ENCODE results near the gene PYGO2.

Gene PYGO2

GRCh38 chr1:154969246-154969645 lies 7.7 kb upstream of the PYGO2 start:
- Histone ChIP-seq H3K79me2 (ENCODE audit: control insufficient read depth, insufficient read depth, low read length, unreplicated experiment) (peaks cover 50% of the 10 kb centered on the region), H3K27me3 (ENCODE audit: insufficient read depth, low read length) (no peaks in the 10 kb centered on the region), H2AFZ (ENCODE audit: low read length, unreplicated experiment) (no peak overlapping the region), H3K36me3 (ENCODE audit: insufficient read depth, low read length) (peaks cover 3% of the 10 kb centered on the region; the same call in 1 of the 2 replicates), H3K4me3 (ENCODE audit: low read depth, low read length) (peak overlapping the region; percentile 90), H3K27ac (ENCODE audit: low read depth, low read length) (peak overlapping the region; percentile 97), H3K4me1 (ENCODE audit: control insufficient read depth, insufficient read depth, low read length, unreplicated experiment) (peaks cover 50% of the 10 kb centered on the region)

GRCh38 chr1:154968731-154969130 lies 7.1 kb upstream of the PYGO2 start:
- no peaks in the 10 kb centered on the region for H3K27me3 ChIP-seq (ENCODE audit: insufficient read depth, low read length)
- H3K4me3 ChIP-seq (ENCODE audit: low read depth, low read length), result peak overlapping the region; percentile 90
- peak overlapping the region; percentile 97 for H3K27ac ChIP-seq (ENCODE audit: low read depth, low read length)
- H2AFZ ChIP-seq (ENCODE audit: low read length, unreplicated experiment), result no peak overlapping the region
- H3K36me3 ChIP-seq (ENCODE audit: insufficient read depth, low read length), result peaks cover 3% of the 10 kb centered on the region; the same call in 1 of the 2 replicates
- peaks cover 53% of the 10 kb centered on the region for H3K4me1 ChIP-seq (ENCODE audit: control insufficient read depth, insufficient read depth, low read length, unreplicated experiment)
- H3K79me2 ChIP-seq (ENCODE audit: control insufficient read depth, insufficient read depth, low read length, unreplicated experiment), result peaks cover 50% of the 10 kb centered on the region

- peaks cover 50% of the 10 kb centered on the region for H3K79me2 ChIP-seq (ENCODE audit: control insufficient read depth, insufficient read depth, low read length, unreplicated experiment)
- H2AFZ ChIP-seq (ENCODE audit: low read length, unreplicated experiment), result no peak overlapping the region
- H3K4me3 ChIP-seq (ENCODE audit: low read depth, low read length), result peak overlapping the region; percentile 90; the same call in 1 of the 2 replicates
- H3K27me3 ChIP-seq (ENCODE audit: insufficient read depth, low read length), result no peaks in the 10 kb centered on the region
- H3K4me1 ChIP-seq (ENCODE audit: control insufficient read depth, insufficient read depth, low read length, unreplicated experiment), result peaks cover 61% of the 10 kb centered on the region
- peaks cover 3% of the 10 kb centered on the region; the same call in 1 of the 2 replicates for H3K36me3 ChIP-seq (ENCODE audit: insufficient read depth, low read length)
- H3K27ac ChIP-seq (ENCODE audit: low read depth, low read length), result peak overlapping the region; percentile 31
Measured at GRCh38 chr1:154967331-154967950, 5.9 kb upstream of the PYGO2 start.

- Histone ChIP-seq H3K4me3 (ENCODE audit: low read depth, low read length) (no peak overlapping the region), H3K4me1 (ENCODE audit: control insufficient read depth, insufficient read depth, low read length, unreplicated experiment) (peaks cover 51% of the 10 kb centered on the region), H3K36me3 (ENCODE audit: insufficient read depth, low read length) (peaks cover 3% of the 10 kb centered on the region; the same call in 1 of the 2 replicates), H2AFZ (ENCODE audit: low read length, unreplicated experiment) (no peak overlapping the region), H3K79me2 (ENCODE audit: control insufficient read depth, insufficient read depth, low read length, unreplicated experiment) (peaks cover 50% of the 10 kb centered on the region), H3K27ac (ENCODE audit: low read depth, low read length) (no peak overlapping the region), H3K27me3 (ENCODE audit: insufficient read depth, low read length) (no peaks in the 10 kb centered on the region)
Measured at GRCh38 chr1:154966111-154966510, 4.5 kb upstream of the PYGO2 start.

- Histone ChIP-seq H3K27me3 (ENCODE audit: insufficient read depth, low read length) (no peaks in the 10 kb centered on the region), H3K4me1 (ENCODE audit: control insufficient read depth, insufficient read depth, low read length, unreplicated experiment) (peaks cover 50% of the 10 kb centered on the region)
Measured at GRCh38 chr1:154964359-154964758, 2.8 kb upstream of the PYGO2 start.

GRCh38 chr1:154963643-154964042 lies 2.1 kb upstream of the PYGO2 start:
- H3K79me2 ChIP-seq (ENCODE audit: control insufficient read depth, insufficient read depth, low read length, unreplicated experiment), result peaks cover 36% of the 10 kb centered on the region
- H3K36me3 ChIP-seq (ENCODE audit: insufficient read depth, low read length), result peaks cover 3% of the 10 kb centered on the region; the same call in 1 of the 2 replicates
- H3K4me3 ChIP-seq (ENCODE audit: low read depth, low read length), result no peak overlapping the region
- no peak overlapping the region for H3K27ac ChIP-seq (ENCODE audit: low read depth, low read length)
- H3K4me1 ChIP-seq (ENCODE audit: control insufficient read depth, insufficient read depth, low read length, unreplicated experiment), result peaks cover 49% of the 10 kb centered on the region
- no peak overlapping the region for H2AFZ ChIP-seq (ENCODE audit: low read length, unreplicated experiment)
- no peaks in the 10 kb centered on the region for H3K27me3 ChIP-seq (ENCODE audit: insufficient read depth, low read length)

More at GRCh38 chr1:154964359-154964758, 2.8 kb upstream of the PYGO2 start:
- Histone ChIP-seq H3K27ac (ENCODE audit: low read depth, low read length) (peak overlapping the region; percentile 15; the same call in 1 of the 2 replicates), H3K4me3 (ENCODE audit: low read depth, low read length) (no peak overlapping the region), H3K79me2 (ENCODE audit: control insufficient read depth, insufficient read depth, low read length, unreplicated experiment) (peaks cover 43% of the 10 kb centered on the region), H3K36me3 (ENCODE audit: insufficient read depth, low read length) (peaks cover 3% of the 10 kb centered on the region; the same call in 1 of the 2 replicates), H2AFZ (ENCODE audit: low read length, unreplicated experiment) (no peak overlapping the region)

GRCh38 chr1:154962795-154963330 lies 1.3 kb upstream of the PYGO2 start:
- no peak overlapping the region for H2AFZ ChIP-seq (ENCODE audit: low read length, unreplicated experiment)
- H3K27ac ChIP-seq (ENCODE audit: low read depth, low read length), result no peak overlapping the region
- H3K79me2 ChIP-seq (ENCODE audit: control insufficient read depth, insufficient read depth, low read length, unreplicated experiment), result peaks cover 28% of the 10 kb centered on the region

GRCh38 chr1:154962156-154962749 lies 671 bp upstream of the PYGO2 start:
- Histone ChIP-seq H3K27ac (ENCODE audit: low read depth, low read length) (peak overlapping the region; percentile 80), H3K79me2 (ENCODE audit: control insufficient read depth, insufficient read depth, low read length, unreplicated experiment) (peaks cover 22% of the 10 kb centered on the region), H3K36me3 (ENCODE audit: insufficient read depth, low read length) (peaks cover 3% of the 10 kb centered on the region; the same call in 1 of the 2 replicates), H3K4me3 (ENCODE audit: low read depth, low read length) (peak overlapping the region; percentile 83), H3K27me3 (ENCODE audit: insufficient read depth, low read length) (no peaks in the 10 kb centered on the region), H3K4me1 (ENCODE audit: control insufficient read depth, insufficient read depth, low read length, unreplicated experiment) (peaks cover 36% of the 10 kb centered on the region), H2AFZ (ENCODE audit: low read length, unreplicated experiment) (no peak overlapping the region)

More at GRCh38 chr1:154962795-154963330, 1.3 kb upstream of the PYGO2 start:
- Histone ChIP-seq H3K36me3 (ENCODE audit: insufficient read depth, low read length) (peaks cover 3% of the 10 kb centered on the region; the same call in 1 of the 2 replicates), H3K4me1 (ENCODE audit: control insufficient read depth, insufficient read depth, low read length, unreplicated experiment) (peaks cover 42% of the 10 kb centered on the region), H3K4me3 (ENCODE audit: low read depth, low read length) (peak overlapping the region; percentile 83), H3K27me3 (ENCODE audit: insufficient read depth, low read length) (no peaks in the 10 kb centered on the region)

GRCh38 chr1:154960446-154961136 lies 991 bp downstream of the PYGO2 start:
- Histone ChIP-seq H2AFZ (ENCODE audit: low read length, unreplicated experiment) (no peak overlapping the region), H3K27me3 (ENCODE audit: insufficient read depth, low read length) (no peaks in the 10 kb centered on the region), H3K79me2 (ENCODE audit: control insufficient read depth, insufficient read depth, low read length, unreplicated experiment) (peaks cover 8% of the 10 kb centered on the region), H3K4me3 (ENCODE audit: low read depth, low read length) (peak overlapping the region; percentile 83), H3K36me3 (ENCODE audit: insufficient read depth, low read length) (peaks cover 3% of the 10 kb centered on the region; the same call in 1 of the 2 replicates), H3K4me1 (ENCODE audit: control insufficient read depth, insufficient read depth, low read length, unreplicated experiment) (peaks cover 34% of the 10 kb centered on the region), H3K27ac (ENCODE audit: low read depth, low read length) (peak overlapping the region; percentile 80; the same call in 1 of the 2 replicates)

- Histone ChIP-seq H2AFZ (ENCODE audit: low read length, unreplicated experiment) (no peak overlapping the region), H3K36me3 (ENCODE audit: insufficient read depth, low read length) (no peaks in the 10 kb centered on the region), H3K4me1 (ENCODE audit: control insufficient read depth, insufficient read depth, low read length, unreplicated experiment) (peaks cover 35% of the 10 kb centered on the region)
Measured at GRCh38 chr1:154959426-154959780, 2.2 kb downstream of the PYGO2 start.

More at GRCh38 chr1:154959426-154959780, 2.2 kb downstream of the PYGO2 start:
- H3K27ac ChIP-seq (ENCODE audit: low read depth, low read length), result no peak overlapping the region
- peaks cover 8% of the 10 kb centered on the region for H3K79me2 ChIP-seq (ENCODE audit: control insufficient read depth, insufficient read depth, low read length, unreplicated experiment)
- H3K4me3 ChIP-seq (ENCODE audit: low read depth, low read length), result no peak overlapping the region
- H3K27me3 ChIP-seq (ENCODE audit: insufficient read depth, low read length), result no peaks in the 10 kb centered on the region

Data from ACC112 (cell line).